ENCODE measurements around the gene ACOT11.

GRCh38 chr1:54595956-54596498, 48.0 kb downstream of the ACOT11 start:
- TF ChIP-seq USF1 (IDR thresholded peaks at IDR 0.05) (no peak), TEAD4 (IDR thresholded peaks at IDR 0.05) (no peak), TAF1 (IDR thresholded peaks at IDR 0.05; ENCODE audit: low read depth) (no peak), CREB1 (IDR thresholded peaks at IDR 0.05; ENCODE audit: low read depth) (no peak), MAX (IDR thresholded peaks at IDR 0.05) (no peak), EP300 (IDR thresholded peaks at IDR 0.05; ENCODE audit: borderline replicate concordance) (no peak), RAD21 (IDR thresholded peaks at IDR 0.05; ENCODE audit: low read depth) (no peak)
